Kidney glomerular epithelial cell (primary cell): Measurements from ENCODE around the gene CBS.
"Not testable (repeated sequence)": the region's sequence is repeated elsewhere in the genome, so short reads cannot be mapped to it uniquely, and the experiment has no call there.

ENCODE experiments used
- DNase-seq: peaks from one replicate; lab custom pipeline; 2025; lab: John Stamatoyannopoulos, UW

Gene CBS

DNA sequence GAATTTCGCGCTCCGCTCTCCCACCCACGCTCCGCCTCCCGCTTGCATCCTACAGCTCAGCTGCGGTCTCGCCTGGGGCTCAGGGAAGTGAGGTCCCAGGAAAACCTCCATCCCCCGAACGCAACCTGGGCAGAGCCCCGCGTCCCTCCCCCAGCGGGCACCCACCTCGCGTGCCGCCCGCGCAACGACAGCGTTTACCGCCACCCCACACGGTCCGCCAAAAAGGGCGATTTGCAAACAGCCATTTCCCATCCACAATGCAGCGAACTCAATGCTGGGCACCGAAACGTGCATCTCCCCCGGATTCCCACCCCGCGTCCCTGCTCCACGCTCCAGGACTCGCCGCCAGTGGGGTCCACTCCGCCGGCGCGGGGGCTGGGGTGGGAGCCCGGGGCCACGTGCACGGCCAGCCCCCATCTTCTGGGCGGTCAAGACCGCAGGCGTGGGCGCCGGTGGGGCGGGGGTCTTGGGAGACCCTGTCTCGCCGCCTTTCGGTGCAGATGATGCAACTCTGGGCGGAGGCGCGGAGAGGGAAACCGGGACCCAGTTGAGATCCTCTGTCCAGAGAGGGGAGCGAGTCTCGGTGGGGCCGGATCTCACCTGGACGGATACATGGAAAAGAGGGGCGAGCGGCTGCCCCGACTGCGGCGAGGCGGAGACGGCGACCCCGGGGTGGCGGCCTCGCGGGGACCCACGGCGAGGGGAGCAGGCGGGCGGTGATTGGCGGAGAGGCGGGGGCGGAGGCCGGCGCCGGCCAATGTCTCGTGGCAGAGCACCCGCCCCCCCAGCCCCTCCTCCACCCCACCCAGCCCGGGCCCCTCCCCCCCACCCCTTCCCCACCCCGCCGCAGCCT lies at the start of gene CBS:
TSS of gene CBS (minus strand) at position 666 of the 853 bp plus-strand sequence. CDS start 3,642 bp downstream, outside the sequence.
- not testable (repeated sequence) for DNase-seq

- not testable (repeated sequence) for DNase-seq
Measured at GRCh38 chr21:43115956-43116355, 40.3 kb upstream of the CBS start.

DNA sequence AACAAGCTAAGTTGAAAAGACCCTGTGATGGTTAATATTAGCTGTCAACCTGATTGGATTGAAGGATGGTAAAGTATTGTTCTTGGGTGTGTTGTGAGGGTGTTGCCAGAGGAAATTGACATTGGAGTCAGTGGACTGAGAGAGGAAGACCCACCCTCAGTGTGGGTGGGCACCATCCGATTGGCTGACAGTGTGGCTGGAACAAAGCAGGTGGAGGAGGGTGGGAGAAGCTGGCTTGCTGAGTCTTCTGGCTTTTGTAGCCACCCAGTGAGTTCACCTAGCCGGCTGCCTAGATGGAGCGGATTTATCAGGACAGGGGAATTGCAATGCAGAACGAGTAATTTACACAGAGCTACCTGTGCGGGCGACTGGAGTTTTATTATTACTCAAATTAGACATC lies 38.8 kb upstream of the CBS start:
- DNase-seq = not testable (repeated sequence)

GRCh38 chr21:43109006-43109405 lies 33.4 kb upstream of the CBS start:
- not testable (repeated sequence) for DNase-seq

GRCh38 chr21:43108177-43108576 lies 32.5 kb upstream of the CBS start:
- not testable (repeated sequence) for DNase-seq

DNA sequence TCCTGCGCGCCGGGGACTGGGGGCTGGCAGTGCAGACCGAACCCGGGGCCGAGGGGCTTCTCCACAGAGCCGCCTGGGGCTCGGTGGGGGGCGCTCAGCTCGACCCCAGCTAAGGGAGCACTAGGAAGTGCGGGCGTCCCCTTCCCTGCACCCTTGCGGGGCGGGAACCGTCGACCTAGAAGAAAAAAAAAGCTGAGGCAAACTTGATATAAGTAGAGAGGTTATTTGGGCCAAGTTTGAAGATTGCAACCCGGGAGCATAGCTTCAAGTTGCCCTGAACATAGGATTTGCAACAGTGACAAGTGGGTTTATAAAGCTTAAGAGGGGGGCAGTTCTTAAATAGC lies 32.1 kb upstream of the CBS start:
- DNase-seq = not testable (repeated sequence)

DNA sequence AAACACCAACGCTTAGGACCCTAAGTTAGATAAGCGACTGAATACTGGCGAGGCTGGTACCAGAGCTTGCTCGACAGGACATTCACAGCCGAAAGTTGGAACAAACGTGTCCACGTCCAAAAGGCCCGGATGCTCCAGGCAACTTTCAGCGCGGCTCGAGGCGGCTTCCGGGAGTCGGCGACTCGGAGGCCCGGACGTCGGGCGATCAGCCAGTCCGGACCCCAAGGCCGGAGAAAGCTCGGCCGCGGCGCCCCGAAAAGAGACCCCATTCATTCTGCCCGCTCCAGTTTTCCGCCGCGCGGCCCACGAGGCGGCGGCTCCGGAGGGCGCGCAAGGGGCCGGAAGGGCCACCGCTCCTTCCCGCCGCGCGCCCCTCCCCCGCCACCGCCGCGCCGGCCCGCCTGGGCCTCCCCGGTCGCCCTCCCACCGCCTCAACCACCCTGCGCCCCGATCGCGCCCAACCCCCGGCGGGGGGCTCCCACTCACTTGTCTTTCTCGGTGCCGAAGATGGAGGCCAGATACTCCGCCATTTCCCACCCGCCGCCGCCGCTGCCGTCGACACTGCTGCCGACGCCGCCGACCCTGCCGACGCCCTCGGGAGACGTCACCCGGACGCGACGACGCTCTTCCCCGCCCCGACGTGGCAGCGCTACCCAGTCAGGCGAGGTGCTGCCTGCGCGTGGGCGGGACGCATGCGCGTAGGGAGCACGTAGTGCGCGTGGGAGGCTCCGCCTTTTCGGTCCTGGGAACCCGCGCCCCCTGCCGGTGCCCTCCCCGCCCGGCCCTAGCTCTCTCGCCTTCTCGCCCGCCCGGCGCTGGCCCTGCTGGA lies 31.5 kb upstream of the CBS start, which contains the start of gene U2AF1:
TSS of gene U2AF1 (minus strand) at position 606 of the 829 bp plus-strand sequence. CDS start at position 530, 76 bp downstream.
- not testable (repeated sequence) for DNase-seq

GRCh38 chr21:43104642-43105041 lies 29.0 kb upstream of the CBS start:
- DNase-seq = not testable (repeated sequence)

DNA sequence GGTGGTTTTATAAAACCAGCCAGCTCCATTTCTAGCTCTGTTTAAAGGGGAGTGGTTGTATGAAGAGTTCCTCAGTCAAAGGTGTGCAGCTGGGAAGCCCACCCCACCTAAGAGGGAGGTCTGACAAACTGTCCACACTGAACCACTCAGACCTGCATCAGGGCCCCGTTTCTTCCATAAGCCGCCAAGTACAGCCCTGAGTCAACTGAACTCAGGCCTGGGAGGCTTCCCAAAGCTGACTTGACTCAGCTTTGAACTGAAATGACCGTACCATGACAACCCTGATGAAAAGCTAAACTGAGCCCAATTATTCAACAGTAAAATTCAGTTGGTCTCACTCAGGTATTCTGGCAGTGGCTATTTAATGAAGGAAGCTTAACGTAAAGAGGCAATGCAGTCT lies 26.6 kb upstream of the CBS start:
- DNase-seq = not testable (repeated sequence)

DNA sequence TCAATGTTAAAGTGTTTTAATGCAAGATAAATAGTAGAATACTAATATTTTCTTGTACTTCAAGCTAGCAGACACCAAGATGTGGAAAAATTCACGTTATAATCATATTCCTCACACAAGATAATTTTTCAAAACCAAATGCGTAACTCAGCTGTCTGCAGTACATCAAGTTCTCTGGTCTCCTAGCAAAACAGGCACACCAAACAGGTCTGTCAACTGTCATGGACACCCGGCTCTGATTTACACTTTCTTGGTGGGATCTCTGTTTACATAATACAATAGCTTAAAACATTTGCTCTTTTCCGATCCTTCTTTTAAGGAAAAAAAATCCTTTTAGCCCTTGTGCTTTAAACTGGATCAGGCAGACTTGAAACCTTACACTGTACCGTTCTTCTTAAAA lies 26.0 kb upstream of the CBS start:
- DNase-seq = not testable (repeated sequence)

DNA sequence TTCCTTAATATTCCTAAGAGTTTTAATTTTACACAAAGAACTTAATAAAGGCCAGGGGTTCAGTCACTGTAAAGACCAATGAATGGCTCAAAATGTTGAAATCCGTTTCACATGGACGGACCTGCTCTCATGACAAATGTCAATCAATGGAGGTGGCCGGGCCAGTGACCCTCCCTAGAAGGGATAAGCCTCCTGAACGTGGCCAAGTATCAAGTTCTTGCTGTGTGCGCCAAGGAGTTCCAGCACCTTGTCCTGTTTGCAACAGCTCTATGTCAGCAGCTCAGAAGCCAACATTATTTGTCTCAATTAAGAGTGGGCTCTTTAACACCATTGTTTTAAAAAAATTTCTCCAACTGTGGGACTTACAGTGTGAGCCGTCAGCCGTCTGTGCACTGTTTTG lies 25.4 kb upstream of the CBS start:
- not testable (repeated sequence) for DNase-seq

- DNase-seq = not testable (repeated sequence)
Measured at GRCh38 chr21:43091979-43092614, 16.5 kb upstream of the CBS start.

- DNase-seq = not testable (repeated sequence)
Measured at GRCh38 chr21:43090947-43091346, 15.3 kb upstream of the CBS start.

DNA sequence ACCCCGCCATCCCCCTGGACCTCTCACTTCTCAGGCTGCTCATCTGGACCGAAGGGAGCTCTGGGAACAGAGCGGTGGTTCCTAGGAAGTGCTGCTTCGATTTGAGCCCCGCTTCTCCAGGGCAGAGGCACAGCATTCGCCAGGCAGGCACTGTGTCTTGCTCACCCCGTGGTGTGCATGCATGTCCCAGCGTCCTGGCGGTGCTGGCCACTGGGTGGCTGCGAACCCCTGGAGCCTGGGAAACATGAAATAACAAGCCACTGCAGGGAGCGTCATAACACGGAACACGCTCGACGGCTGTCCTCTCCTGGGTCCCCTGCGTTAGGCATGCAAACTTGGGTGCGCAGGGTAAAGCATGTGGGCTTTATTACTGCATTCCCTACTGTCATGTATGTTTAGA lies 13.8 kb upstream of the CBS start:
- not testable (repeated sequence) for DNase-seq

DNA sequence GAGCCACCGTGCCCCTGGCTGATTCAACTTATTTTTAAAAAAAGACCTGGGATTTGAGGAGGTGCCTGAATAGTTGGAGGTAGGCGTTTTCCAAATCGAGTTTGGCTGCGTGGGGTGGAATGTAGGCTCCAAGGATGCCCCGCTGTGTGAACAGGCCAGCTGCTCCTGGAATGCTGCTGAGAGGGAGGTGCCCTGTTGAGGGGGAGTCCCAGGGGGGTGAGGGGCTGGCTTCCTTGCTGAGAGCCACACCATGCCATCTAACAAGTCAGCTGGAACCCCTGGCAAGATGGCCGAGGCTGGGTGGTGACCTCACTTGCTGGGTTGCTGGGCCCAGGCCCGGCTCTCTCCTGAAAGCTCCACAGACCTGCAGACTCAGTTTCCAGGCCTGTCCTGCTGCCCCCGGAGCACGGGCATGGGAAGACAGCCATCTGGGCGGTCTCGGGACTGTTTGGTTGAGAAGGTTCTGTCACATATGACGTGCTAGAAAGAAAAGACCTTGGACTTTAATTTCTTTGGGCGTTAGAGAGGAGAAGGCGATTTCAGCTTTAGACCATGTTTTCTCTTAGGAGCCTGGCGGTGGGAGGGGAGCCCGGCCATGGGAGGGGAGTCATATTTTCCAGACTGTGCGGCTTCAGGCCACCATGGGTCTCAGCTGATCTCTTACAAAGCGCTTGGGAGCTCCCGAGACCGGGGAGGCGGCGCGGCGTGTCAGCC lies 7.1 kb upstream of the CBS start:
- DNase-seq = not testable (repeated sequence)

DNA sequence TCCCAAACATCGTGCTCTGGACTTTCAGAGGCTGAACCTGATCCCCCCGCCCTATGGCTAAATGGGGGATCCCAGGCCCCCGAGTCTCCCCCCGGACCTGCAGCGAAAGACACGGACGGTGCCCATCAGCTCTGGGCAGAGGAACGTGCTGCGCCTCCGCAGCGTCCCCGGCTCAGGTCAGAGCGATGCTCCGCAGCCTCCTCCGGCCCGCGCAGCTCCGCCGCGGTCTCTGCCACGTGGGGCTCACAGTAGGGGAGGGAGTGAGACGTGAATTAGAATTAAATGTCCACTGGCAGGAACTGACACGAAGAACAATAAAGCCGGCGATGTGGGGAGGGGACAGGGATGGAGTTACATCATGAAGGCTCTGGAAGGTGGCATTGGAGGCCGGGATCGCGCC lies 1.0 kb upstream of the CBS start:
- DNase-seq = not testable (repeated sequence)

DNA sequence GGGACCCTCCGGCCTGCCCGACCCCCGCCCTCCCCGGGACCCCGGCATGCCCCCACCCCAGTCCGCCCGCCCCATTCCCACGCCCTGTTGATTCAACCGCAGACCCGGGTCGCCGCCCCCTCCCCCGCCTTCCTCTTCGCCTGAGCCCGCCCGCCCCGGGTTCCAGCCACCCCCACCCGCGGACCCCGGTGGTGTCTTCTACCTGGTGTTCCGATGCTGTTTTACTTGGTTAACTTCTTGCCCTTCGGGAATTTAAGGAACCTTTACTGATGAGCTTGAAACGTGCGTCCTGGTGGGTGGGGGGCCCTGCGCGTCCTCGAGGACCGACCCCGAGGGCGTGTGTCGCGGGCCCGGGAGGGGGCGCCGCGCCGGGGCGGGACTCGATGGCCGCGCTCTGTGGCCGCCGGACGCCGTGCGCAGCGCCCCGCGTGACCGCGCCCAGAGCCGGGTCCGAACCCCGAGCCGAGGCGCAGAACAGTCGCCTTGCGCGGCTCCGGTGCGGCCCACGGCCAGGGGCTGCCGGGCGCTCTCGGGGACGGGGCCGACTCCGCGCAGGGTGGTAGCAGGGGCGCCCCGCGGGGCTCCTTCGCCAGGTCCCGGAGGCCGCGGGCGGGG lies 495 bp upstream of the CBS start:
- not testable (repeated sequence) for DNase-seq

DNA sequence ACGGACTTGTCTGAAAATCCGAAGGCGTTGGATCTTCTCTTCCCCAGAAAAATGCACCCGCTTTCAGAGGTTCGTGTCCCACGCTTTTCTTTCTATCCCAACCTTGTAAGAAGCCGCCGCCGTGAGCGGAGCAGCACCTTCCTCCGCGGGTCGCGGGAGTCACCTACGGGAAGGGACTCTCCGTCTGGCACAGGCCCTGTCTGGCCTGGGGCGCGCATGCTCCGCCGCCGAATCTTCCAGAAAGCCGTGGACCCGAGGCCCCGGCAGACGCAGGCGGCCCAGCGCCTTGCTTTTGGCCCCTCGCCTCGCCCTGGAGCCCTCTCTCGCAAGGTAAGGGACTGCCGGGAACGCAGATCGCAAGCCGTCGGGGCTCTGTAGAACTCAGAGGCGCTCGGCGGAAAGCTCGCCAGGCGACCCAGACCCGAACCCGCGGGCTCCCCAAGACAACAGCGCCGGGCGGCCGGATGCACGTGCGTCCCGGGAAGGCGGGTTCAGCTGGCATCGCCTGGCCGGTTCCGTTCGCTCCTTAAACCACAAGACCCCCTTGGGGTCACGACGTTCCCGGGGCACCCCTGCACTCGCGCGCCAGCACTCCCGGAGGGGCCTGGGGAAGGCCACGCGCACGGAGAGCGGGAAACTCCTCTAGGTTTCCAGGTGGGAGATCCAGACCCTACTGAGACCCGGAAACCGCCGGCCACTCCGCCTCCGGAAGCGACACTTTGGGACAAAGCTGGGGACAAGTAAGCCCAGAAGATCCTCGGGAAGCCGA lies 1.1 kb downstream of the CBS start:
- not testable (repeated sequence) for DNase-seq

DNA sequence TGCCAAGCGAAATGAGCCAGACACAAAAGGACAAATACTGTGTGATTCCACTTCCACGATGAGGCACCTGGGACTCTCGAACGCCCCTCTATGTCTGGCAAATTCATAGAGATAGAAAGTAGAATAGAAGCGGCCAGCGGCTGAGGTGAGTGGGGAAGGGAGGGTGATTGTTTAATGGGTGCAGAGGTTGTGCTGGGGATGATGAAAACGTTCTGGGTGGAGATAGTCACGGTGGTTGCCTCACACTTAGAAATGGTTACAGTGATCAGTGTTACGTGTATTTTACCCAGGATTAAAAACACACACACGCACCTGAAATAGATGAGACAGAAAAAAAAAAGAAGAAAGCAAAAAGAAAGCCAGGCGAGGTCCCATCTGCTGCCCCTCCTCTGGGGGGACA lies 2.9 kb downstream of the CBS start:
- DNase-seq = not testable (repeated sequence)

DNA sequence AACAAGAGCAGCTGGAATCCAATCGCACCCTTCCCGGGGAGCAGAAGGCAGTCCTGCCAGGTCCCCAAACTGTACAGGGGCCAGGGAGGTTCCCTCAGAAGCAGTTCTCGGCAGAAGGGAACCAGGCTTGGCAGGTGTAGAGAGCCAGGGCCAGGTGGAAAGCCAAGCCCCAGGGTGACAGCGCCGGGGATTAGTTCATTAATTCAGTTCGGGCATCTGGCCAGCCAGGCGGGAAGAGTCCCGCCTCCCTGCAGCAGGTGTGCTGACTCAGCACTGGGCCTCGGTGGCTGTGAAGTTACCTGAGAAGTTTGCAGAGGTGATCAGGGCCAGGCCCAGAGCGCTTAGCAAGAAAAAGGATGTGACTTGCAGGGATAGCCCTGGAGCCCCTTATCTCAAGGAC lies 6.0 kb downstream of the CBS start:
- DNase-seq = not testable (repeated sequence)
